Panc1 (cell line): ENCODE data around the gene MDC1. TPM values are rescaled to one million over a fixed set of nuclear protein-coding genes. Genes with fewer than 3 reads are reported as not detected.

Experiments used
- ATAC-seq: fragments of 200-7000 bp; cut with Tn5 transposase; 2 replicates; pipeline ENCODE4 v1.9.1; 2020; ENCODE audit warnings: mild to moderate bottlenecking, moderate library complexity
- BruUV-seq: library from RNA; stranded (reverse); fragments of 400-500 nt; replicated peaks from 2 replicates; lab custom pipeline; 2021; lab: Mats Ljungman, UMichigan
- CTCF ChIA-PET: fragments of 300-600 bp; sonication (Branson Sonifier 250); formaldehyde crosslinking; loops from one replicate; lab custom pipeline; 2022; ENCODE audit warnings: antibody characterized with exemption; lab: Charles Lee
- POLR2A ChIA-PET: fragments of 300-600 bp; sonication (Branson Sonifier 250); formaldehyde crosslinking; loops from one replicate; lab custom pipeline; 2022; ENCODE audit warnings: antibody characterized with exemption; lab: Charles Lee
- DNase-seq: peaks from one replicate; pipeline ENCODE4 v3.0.0-alpha.2; 2010; ENCODE audit warnings: low read depth, low spot score
- H3K27ac ChIP-seq: 2 replicates; pipeline ENCODE4 v1.5.1; 2011; ENCODE audit warnings: mild to moderate bottlenecking, low read length, inconsistent platforms
- H3K27me3 ChIP-seq: fragments of 200-500 bp; sonication (Bioruptor generic); 2 replicates; pipeline ENCODE4 v1.6.0; 2014; ENCODE audit warnings: low read length, inconsistent platforms; ENCODE audit not compliant: control insufficient read depth, insufficient read depth
- H3K36me3 ChIP-seq: fragments of 200-500 bp; sonication (Bioruptor generic); 2 replicates; pipeline ENCODE4 v1.5.1; 2014; ENCODE audit warnings: inconsistent platforms, mild to moderate bottlenecking, low read length, moderate library complexity; ENCODE audit not compliant: control insufficient read depth, insufficient read depth
- H3K4me1 ChIP-seq: 2 replicates; pipeline ENCODE4 v1.5.1; 2011; ENCODE audit warnings: inconsistent platforms, mild to moderate bottlenecking, low read length, moderate library complexity; ENCODE audit not compliant: control insufficient read depth, insufficient read depth
- H3K4me3 ChIP-seq, 2 experiments: 2 replicates each; pipeline ENCODE4 v1.5.1; 2011 to 2012; ENCODE audit warnings: low read depth in 2 of 2, low read length in 2 of 2, mild to moderate bottlenecking in 2 of 2, inconsistent platforms in 1 of 2, moderate library complexity in 1 of 2
- H3K9me3 ChIP-seq: fragments of 200-500 bp; sonication (Bioruptor generic); 2 replicates; pipeline ENCODE4 v1.5.1; 2014; ENCODE audit warnings: low read depth, mild to moderate bottlenecking, inconsistent platforms, low read length, moderate library complexity; ENCODE audit not compliant: control insufficient read depth, insufficient read depth
- POLR2AphosphoS5 ChIP-seq: IDR thresholded peaks from 2 replicates; pipeline ENCODE4 v1.6.1; 2012; ENCODE audit warnings: mild to moderate bottlenecking, low read depth, low read length, moderate library complexity
- REST ChIP-seq, 2 experiments: IDR thresholded peaks; 2 replicates each; pipeline ENCODE4 v1.6.1; 2011 to 2012; ENCODE audit warnings: low read depth in 2 of 2, control low read depth in 1 of 2, low read length in 1 of 2, mild to moderate bottlenecking in 1 of 2, moderate library complexity in 1 of 2; ENCODE audit not compliant: insufficient read depth in 1 of 2
- SIN3A ChIP-seq: IDR thresholded peaks from 2 replicates; pipeline ENCODE4 v1.6.1; 2012; ENCODE audit warnings: low read depth, mild to moderate bottlenecking, low read length, moderate library complexity, borderline replicate concordance; ENCODE audit not compliant: insufficient read depth
- TCF7L2 ChIP-seq: IDR thresholded peaks from 2 replicates; pipeline ENCODE4 v1.6.1; 2011; ENCODE audit warnings: mild to moderate bottlenecking, low read depth, low read length, inconsistent platforms
- in situ Hi-C: cut with HindIII; loops from 2 replicates; pipeline ENCODE4 v1.10.0; 2016; ENCODE audit warnings: low sequenced_read_pairs, low pct_unique_long_range_greater_than_20kb
- intact Hi-C: fragments of 100-400 bp; cut with micrococcal nuclease; formaldehyde crosslinking; loops from one replicate; pipeline ENCODE4 v1.10.0; 2022; ENCODE audit not compliant: unreplicated experiment
- total RNA-seq: library from RNA; stranded (reverse); gene quantifications from one replicate; pipeline ENCODE4 v1.2.1, GENCODE V29; 2021; ENCODE audit not compliant: unreplicated experiment
- TF ChIP-seq, protein P1 (sequence below): fragments of 450-650 bp; IDR thresholded peaks from 2 replicates; pipeline ENCODE4 v1.5.1; 2017; ENCODE audit warnings: mild to moderate bottlenecking

Gene MDC1
- total RNA-seq, 1 experiment from 2014 or later, result 68.6 TPM

DNA sequence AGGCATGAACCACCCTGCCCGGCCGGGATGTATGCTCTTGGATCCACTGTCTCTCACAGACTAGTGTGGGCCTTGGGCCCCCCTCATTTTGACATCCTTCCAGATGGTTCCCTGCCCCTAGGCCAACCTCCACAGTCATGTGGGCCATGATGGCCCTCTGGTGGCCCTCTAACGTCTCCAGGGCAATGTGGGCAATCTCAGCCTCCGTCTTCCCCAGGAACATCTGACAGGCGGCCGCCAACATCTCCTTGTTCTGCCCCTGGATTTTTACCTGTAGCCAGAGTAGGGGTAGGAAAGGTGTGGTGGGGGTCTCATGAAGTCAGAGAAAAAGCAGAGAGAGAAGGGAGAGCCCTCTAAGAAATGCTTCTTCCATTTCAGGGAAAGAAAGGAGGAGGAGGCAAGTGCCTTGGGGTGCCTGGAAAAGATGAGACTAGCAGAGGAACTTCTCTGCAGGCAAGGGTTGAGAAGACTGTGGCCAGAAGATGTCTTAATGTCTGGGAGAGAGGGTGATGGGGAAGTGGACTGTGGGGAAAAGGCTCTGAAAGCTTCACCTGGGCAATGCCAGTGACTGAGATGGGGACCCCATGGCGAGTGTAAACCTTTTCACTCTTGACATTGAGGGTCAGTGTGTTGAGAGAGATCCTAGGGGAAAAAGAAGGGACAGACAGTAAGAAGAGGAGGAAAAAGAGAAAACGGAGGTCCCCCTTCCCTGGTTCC lies 24.1 kb upstream of the MDC1 start:
- no peak for DNase-seq

DNA sequence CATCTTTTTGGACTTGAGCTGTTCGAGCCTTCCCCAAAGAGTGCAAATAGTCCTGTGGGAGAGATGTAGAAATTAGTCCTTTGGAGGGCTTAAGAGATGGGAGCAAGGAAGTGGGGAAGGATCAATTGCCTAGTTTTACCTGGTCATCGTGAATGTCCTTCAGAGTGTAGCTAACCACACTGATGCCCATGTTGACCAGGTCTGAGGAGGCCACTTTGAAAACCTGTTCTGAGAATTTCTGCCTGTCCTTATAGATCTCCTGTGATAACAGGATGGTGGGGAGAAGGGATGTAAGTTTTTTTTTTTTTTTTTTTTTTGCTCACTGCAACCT lies 23.4 kb upstream of the MDC1 start:
- H3K27me3 ChIP-seq, result no peaks in the 10 kb centered on the region
- intact Hi-C loops (loop anchor here (5.0 kb wide), 1 partner anchor 42 kb away; no protein-coding TSS in a partner anchor), in situ Hi-C loops (no loop called here)
- H3K9me3 ChIP-seq, result no peaks in the 10 kb centered on the region
- POLR2A ChIA-PET, result interaction anchor here (0.7 kb wide), 1 partner anchor 454 kb away, joined by 3 read pairs; no protein-coding TSS in a partner anchor
- H3K4me1 ChIP-seq, result peaks cover 32% of the 10 kb centered on the region
- ATAC-seq (no peak), DNase-seq (no peak)
- H3K36me3 ChIP-seq, result peaks cover 25% of the 10 kb centered on the region
- CTCF ChIA-PET, result no interaction called here
- BruUV-seq, result no TSS peak
- no peak for TF ChIP-seq SIN3A
- H3K4me3 ChIP-seq, result no peak overlapping the region
- peak overlapping the region; percentile 58 for H3K27ac ChIP-seq

More for the DNA sequence above, 24.1 kb upstream of the MDC1 start:
- peaks cover 25% of the 10 kb centered on the region for H3K36me3 ChIP-seq
- BruUV-seq, result no TSS peak
- intact Hi-C loops (loop anchor here (5.0 kb wide), 1 partner anchor 41 kb away; no protein-coding TSS in a partner anchor), in situ Hi-C loops (no loop called here)
- no peaks in the 10 kb centered on the region for H3K27me3 ChIP-seq
- ChIA-PET POLR2A (interaction anchor here (0.7 kb wide), 1 partner anchor 453 kb away, joined by 3 read pairs; no protein-coding TSS in a partner anchor), CTCF (no interaction called here)
- peak overlapping the region; percentile 81 to 85 for H3K4me3 ChIP-seq
- ATAC-seq, result no peak
- H3K9me3 ChIP-seq, result no peaks in the 10 kb centered on the region
- peaks cover 34% of the 10 kb centered on the region for H3K4me1 ChIP-seq
- peak overlapping the region; percentile 90 for H3K27ac ChIP-seq
- no peak for TF ChIP-seq POLR2AphosphoS5
- no peak for TF ChIP-seq REST (IDR thresholded peaks at IDR 0.05; ENCODE audit: insufficient read depth in 1 of 2, low read depth in 2 of 2, low read length in 1 of 2)
- no peak for TF ChIP-seq TCF7L2
- TF ChIP-seq, protein P1, sequence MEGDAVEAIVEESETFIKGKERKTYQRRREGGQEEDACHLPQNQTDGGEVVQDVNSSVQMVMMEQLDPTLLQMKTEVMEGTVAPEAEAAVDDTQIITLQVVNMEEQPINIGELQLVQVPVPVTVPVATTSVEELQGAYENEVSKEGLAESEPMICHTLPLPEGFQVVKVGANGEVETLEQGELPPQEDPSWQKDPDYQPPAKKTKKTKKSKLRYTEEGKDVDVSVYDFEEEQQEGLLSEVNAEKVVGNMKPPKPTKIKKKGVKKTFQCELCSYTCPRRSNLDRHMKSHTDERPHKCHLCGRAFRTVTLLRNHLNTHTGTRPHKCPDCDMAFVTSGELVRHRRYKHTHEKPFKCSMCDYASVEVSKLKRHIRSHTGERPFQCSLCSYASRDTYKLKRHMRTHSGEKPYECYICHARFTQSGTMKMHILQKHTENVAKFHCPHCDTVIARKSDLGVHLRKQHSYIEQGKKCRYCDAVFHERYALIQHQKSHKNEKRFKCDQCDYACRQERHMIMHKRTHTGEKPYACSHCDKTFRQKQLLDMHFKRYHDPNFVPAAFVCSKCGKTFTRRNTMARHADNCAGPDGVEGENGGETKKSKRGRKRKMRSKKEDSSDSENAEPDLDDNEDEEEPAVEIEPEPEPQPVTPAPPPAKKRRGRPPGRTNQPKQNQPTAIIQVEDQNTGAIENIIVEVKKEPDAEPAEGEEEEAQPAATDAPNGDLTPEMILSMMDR, result no peak
- no peak for TF ChIP-seq SIN3A

DNA sequence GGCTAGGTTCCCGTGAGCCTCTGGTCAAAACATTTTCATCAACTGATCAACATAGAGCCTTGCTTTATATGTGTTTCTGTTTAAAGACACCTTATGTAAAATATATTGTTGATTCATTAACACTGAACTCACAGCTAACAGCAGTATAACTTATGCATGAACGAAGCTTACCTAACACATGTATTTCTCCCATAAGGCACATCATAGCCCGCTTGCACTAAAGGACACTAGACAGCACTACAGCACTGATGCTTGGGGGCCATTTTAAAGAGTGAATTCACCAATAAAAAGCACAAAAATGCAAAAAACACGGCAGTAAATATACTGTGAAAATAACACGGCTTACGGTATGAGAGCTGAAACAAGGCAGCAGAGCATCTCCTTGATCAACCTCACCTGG lies 21.5 kb upstream of the MDC1 start:
- ChIA-PET POLR2A (no interaction called here), CTCF (interaction anchor here (0.7 kb wide), 2 partner anchors 84 to 115 kb away, joined by 3 to 4 read pairs; no protein-coding TSS in a partner anchor)
- no peak overlapping the region for H3K27ac ChIP-seq
- TF ChIP-seq REST (IDR thresholded peaks at IDR 0.05; ENCODE audit: insufficient read depth in 1 of 2, low read depth in 2 of 2, low read length in 1 of 2), result no peak
- TF ChIP-seq POLR2AphosphoS5, result no peak
- TF ChIP-seq SIN3A, result no peak
- TF ChIP-seq TCF7L2, result no peak
- TF ChIP-seq, protein P1, result no peak
- no peak overlapping the region for H3K4me3 ChIP-seq
- peaks cover 22% of the 10 kb centered on the region for H3K36me3 ChIP-seq
- ATAC-seq, result no peak
- in situ Hi-C loops, result no loop called here
- DNase-seq, result no peak
- no TSS peak for BruUV-seq
- no peaks in the 10 kb centered on the region for H3K9me3 ChIP-seq
- intact Hi-C loops, result no loop called here
- peaks cover 25% of the 10 kb centered on the region for H3K4me1 ChIP-seq
- no peaks in the 10 kb centered on the region for H3K27me3 ChIP-seq
